ENCODE data around the gene SH3RF2.

Gene SH3RF2

DNA sequence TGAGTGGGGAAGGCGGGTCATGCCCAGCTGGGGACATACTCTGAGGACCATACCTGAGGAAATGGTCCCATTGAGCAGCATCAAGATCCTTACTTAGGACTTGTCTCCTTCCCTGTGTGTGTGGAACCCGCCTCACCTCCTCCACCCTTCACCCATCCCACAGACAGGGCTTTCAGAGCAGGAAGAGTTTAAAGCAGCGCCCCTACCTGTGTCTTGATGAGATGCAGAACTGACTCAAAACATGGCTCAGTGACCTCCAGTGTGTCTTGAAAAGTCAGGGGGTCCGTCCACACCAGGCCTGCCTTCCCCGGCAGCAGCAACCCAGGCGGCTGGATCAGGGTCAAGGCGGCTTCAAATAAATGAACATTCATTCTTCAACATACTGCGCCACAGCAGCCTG lies 130.6 kb downstream of the SH3RF2 start:
- Histone ChIP-seq H3K9me3 (ENCODE audit: control insufficient read depth, insufficient read depth, low read depth, low read length) (no peaks in the 10 kb centered on the region), H3K27me3 (ENCODE audit: control insufficient read depth, insufficient read depth, low read length) (peaks cover 22% of the 10 kb centered on the region), H3K4me1 (ENCODE audit: control insufficient read depth, insufficient read depth, low read length) (no peaks in the 10 kb centered on the region), H3K36me3 (ENCODE audit: control insufficient read depth, insufficient read depth, low read length) (no peaks in the 10 kb centered on the region), H3K4me3 (ENCODE audit: low read depth, low read length) (no peak overlapping the region), H3K27ac (ENCODE audit: low read depth, low read length) (no peak overlapping the region), H3K9ac (ENCODE audit: low read length) (no peak overlapping the region)

DNA sequence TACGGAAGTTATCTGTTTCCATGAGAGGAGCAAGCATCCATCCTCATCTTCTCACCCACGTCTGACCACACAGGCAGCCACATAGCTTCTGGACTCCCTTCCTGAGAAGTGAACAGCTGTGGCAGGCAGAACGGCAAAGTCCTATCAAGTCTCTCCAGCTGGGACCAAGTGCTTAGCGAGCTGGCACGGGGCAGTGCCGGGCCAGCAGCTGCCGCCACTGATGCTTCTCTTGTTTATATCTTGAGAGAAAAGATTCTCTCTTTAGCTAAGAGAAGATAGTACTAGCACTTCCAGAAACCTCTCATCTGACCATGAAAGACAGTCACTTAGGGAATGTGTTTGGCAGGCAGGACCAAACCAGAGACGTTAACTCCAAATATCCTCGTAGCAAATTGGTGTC lies 131.8 kb downstream of the SH3RF2 start:
- H3K9ac ChIP-seq (ENCODE audit: low read length): no peak overlapping the region
- peaks cover 27% of the 10 kb centered on the region for H3K27me3 ChIP-seq (ENCODE audit: control insufficient read depth, insufficient read depth, low read length)
- no peaks in the 10 kb centered on the region for H3K36me3 ChIP-seq (ENCODE audit: control insufficient read depth, insufficient read depth, low read length)

GRCh38 chr5:146068977-146069779 lies 132.8 kb downstream of the SH3RF2 start:
- H3K27ac ChIP-seq (ENCODE audit: low read depth, low read length): no peak overlapping the region
- H3K4me3 ChIP-seq (ENCODE audit: low read depth, low read length): no peak overlapping the region
- H3K4me1 ChIP-seq (ENCODE audit: control insufficient read depth, insufficient read depth, low read length): peaks cover 14% of the 10 kb centered on the region
- no peaks in the 10 kb centered on the region for H3K9me3 ChIP-seq (ENCODE audit: control insufficient read depth, insufficient read depth, low read depth, low read length)
- no peak overlapping the region for H3K9ac ChIP-seq (ENCODE audit: low read length)
- peaks cover 32% of the 10 kb centered on the region for H3K27me3 ChIP-seq (ENCODE audit: control insufficient read depth, insufficient read depth, low read length)
- H3K36me3 ChIP-seq (ENCODE audit: control insufficient read depth, insufficient read depth, low read length): no peaks in the 10 kb centered on the region

More for the DNA sequence above, 131.8 kb downstream of the SH3RF2 start:
- Histone ChIP-seq H3K27ac (ENCODE audit: low read depth, low read length) (no peak overlapping the region), H3K9me3 (ENCODE audit: control insufficient read depth, insufficient read depth, low read depth, low read length) (no peaks in the 10 kb centered on the region), H3K4me1 (ENCODE audit: control insufficient read depth, insufficient read depth, low read length) (peaks cover 8% of the 10 kb centered on the region), H3K4me3 (ENCODE audit: low read depth, low read length) (no peak overlapping the region)

- H3K27ac ChIP-seq (ENCODE audit: low read depth, low read length): no peak overlapping the region
- peaks cover 20% of the 10 kb centered on the region for H3K4me1 ChIP-seq (ENCODE audit: control insufficient read depth, insufficient read depth, low read length)
- peaks cover 37% of the 10 kb centered on the region for H3K27me3 ChIP-seq (ENCODE audit: control insufficient read depth, insufficient read depth, low read length)
- no peak overlapping the region for H3K4me3 ChIP-seq (ENCODE audit: low read depth, low read length)
- no peaks in the 10 kb centered on the region for H3K36me3 ChIP-seq (ENCODE audit: control insufficient read depth, insufficient read depth, low read length)
- no peak overlapping the region for H3K9ac ChIP-seq (ENCODE audit: low read length)
- H3K9me3 ChIP-seq (ENCODE audit: control insufficient read depth, insufficient read depth, low read depth, low read length): no peaks in the 10 kb centered on the region
Observed at GRCh38 chr5:146069780-146070099, 133.4 kb downstream of the SH3RF2 start.

GRCh38 chr5:146070746-146071145 lies 134.4 kb downstream of the SH3RF2 start:
- peaks cover 27% of the 10 kb centered on the region for H3K4me1 ChIP-seq (ENCODE audit: control insufficient read depth, insufficient read depth, low read length)
- H3K36me3 ChIP-seq (ENCODE audit: control insufficient read depth, insufficient read depth, low read length): no peaks in the 10 kb centered on the region
- H3K9me3 ChIP-seq (ENCODE audit: control insufficient read depth, insufficient read depth, low read depth, low read length): no peaks in the 10 kb centered on the region
- H3K4me3 ChIP-seq (ENCODE audit: low read depth, low read length): no peak overlapping the region
- H3K27ac ChIP-seq (ENCODE audit: low read depth, low read length): no peak overlapping the region
- H3K27me3 ChIP-seq (ENCODE audit: control insufficient read depth, insufficient read depth, low read length): peaks cover 42% of the 10 kb centered on the region
- no peak overlapping the region for H3K9ac ChIP-seq (ENCODE audit: low read length)

DNA sequence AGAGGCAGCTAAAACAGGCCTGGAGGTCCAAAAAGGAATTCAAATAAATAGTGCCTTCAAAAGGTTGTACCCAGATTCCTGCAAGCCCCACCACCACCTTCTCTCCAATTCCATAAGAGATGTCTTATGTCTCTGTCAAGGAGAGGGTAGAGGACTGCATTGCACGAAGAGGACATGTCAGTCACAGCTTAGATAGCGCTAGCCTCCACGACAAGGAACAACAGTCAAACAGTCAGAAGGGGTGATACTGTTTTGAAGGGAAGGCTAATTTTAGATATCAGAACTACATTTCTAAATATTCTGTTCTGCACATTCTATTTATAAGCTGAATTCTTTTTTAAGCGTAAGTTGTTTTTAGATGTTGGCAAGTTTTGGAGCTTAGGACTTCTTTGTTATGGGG lies 134.8 kb downstream of the SH3RF2 start:
- Histone ChIP-seq H3K27ac (ENCODE audit: low read depth, low read length) (no peak overlapping the region), H3K9ac (ENCODE audit: low read length) (no peak overlapping the region), H3K4me3 (ENCODE audit: low read depth, low read length) (no peak overlapping the region), H3K4me1 (ENCODE audit: control insufficient read depth, insufficient read depth, low read length) (peaks cover 31% of the 10 kb centered on the region), H3K9me3 (ENCODE audit: control insufficient read depth, insufficient read depth, low read depth, low read length) (no peaks in the 10 kb centered on the region), H3K36me3 (ENCODE audit: control insufficient read depth, insufficient read depth, low read length) (no peaks in the 10 kb centered on the region), H3K27me3 (ENCODE audit: control insufficient read depth, insufficient read depth, low read length) (peaks cover 42% of the 10 kb centered on the region)

DNA sequence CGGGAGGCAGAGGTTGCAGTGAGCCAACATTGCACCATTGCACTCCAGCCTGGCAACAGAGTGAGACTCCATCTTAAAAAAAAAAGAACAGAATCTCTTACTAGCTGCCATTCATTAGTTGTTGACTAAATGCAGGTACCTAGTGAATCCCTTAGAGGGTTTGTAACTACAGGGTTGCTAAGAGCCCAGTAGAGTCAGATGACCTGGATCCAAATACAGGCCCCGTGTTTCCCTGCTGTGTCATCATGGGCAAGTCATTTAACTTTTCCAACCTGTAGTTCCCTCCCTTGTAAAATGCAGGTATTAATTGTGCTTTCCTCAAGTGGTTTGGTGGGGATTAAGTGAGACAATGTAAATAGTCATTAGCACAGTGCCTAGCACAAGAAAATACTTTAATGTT lies 136.2 kb downstream of the SH3RF2 start:
- H3K27me3 ChIP-seq (ENCODE audit: control insufficient read depth, insufficient read depth, low read length): peaks cover 42% of the 10 kb centered on the region
- no peaks in the 10 kb centered on the region for H3K36me3 ChIP-seq (ENCODE audit: control insufficient read depth, insufficient read depth, low read length)
- H3K27ac ChIP-seq (ENCODE audit: low read depth, low read length): no peak overlapping the region
- peak overlapping the region; percentile 48; the same call in 1 of the 2 replicates for H3K4me3 ChIP-seq (ENCODE audit: low read depth, low read length)
- H3K9ac ChIP-seq (ENCODE audit: low read length): peak overlapping the region; percentile 31
- H3K4me1 ChIP-seq (ENCODE audit: control insufficient read depth, insufficient read depth, low read length): peaks cover 42% of the 10 kb centered on the region
- no peaks in the 10 kb centered on the region for H3K9me3 ChIP-seq (ENCODE audit: control insufficient read depth, insufficient read depth, low read depth, low read length)

DNA sequence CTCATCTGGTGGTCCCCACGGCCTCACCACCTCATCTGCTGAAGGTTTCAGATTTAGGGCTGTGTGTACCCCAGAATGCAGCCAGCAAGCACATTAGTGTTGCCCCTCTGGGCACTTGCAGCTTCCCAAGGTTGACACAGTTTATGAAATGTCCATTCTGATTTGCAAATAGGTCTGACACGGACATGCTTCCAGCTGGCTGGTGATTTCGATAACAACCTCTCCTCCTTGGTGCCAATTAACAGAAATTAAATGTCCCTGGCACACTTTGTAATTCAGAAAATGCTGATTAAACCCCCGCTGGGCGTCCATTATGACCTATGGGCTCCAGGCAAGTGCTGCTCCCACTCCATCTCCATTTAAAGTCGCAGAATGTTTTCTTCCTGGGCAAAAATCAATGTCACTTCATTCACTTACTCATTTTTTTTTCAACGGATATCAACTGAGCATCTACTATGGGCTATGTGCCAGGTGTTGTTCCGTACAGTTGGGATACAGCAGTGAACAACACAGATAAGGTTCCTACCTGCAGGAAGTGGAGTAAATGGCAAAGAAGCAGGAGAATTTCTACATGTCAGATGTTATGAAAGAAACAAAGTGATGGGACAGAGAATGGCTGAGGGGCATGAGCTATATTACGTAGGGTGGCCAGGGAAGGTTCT lies 137.0 kb downstream of the SH3RF2 start:
- Histone ChIP-seq H3K36me3 (ENCODE audit: control insufficient read depth, insufficient read depth, low read length) (no peaks in the 10 kb centered on the region), H3K27me3 (ENCODE audit: control insufficient read depth, insufficient read depth, low read length) (peaks cover 42% of the 10 kb centered on the region), H3K9ac (ENCODE audit: low read length) (peak overlapping the region; percentile 52), H3K4me3 (ENCODE audit: low read depth, low read length) (peak overlapping the region; percentile 48), H3K9me3 (ENCODE audit: control insufficient read depth, insufficient read depth, low read depth, low read length) (no peaks in the 10 kb centered on the region), H3K4me1 (ENCODE audit: control insufficient read depth, insufficient read depth, low read length) (peaks cover 47% of the 10 kb centered on the region), H3K27ac (ENCODE audit: low read depth, low read length) (no peak overlapping the region; the same call in 1 of the 2 replicates)

DNA sequence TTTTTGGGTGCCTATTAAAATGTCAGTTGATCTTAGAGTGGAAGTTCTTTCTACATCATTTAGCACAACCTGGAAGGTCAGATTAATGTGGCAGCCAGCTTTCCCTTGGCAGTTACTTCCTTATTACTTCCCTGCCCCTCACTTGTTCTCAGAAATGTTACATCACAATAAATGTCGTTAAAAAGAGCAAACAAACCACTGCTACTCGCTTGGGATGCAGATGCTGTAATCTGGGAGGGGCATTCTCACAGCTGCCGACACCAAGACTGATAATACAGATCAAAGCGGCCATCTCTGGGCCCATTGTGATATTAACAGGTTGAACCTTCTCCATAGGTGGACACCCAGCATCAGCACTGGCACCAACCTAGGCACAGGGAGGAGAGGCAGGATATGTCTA lies 139.7 kb downstream of the SH3RF2 start:
- Histone ChIP-seq H3K4me3 (ENCODE audit: low read depth, low read length) (peak overlapping the region; percentile 21; the same call in 1 of the 2 replicates), H3K27ac (ENCODE audit: low read depth, low read length) (no peak overlapping the region), H3K9me3 (ENCODE audit: control insufficient read depth, insufficient read depth, low read depth, low read length) (no peaks in the 10 kb centered on the region), H3K9ac (ENCODE audit: low read length) (peak overlapping the region; percentile 20), H3K4me1 (ENCODE audit: control insufficient read depth, insufficient read depth, low read length) (peaks cover 63% of the 10 kb centered on the region), H3K27me3 (ENCODE audit: control insufficient read depth, insufficient read depth, low read length) (peaks cover 30% of the 10 kb centered on the region), H3K36me3 (ENCODE audit: control insufficient read depth, insufficient read depth, low read length) (no peaks in the 10 kb centered on the region)

DNA sequence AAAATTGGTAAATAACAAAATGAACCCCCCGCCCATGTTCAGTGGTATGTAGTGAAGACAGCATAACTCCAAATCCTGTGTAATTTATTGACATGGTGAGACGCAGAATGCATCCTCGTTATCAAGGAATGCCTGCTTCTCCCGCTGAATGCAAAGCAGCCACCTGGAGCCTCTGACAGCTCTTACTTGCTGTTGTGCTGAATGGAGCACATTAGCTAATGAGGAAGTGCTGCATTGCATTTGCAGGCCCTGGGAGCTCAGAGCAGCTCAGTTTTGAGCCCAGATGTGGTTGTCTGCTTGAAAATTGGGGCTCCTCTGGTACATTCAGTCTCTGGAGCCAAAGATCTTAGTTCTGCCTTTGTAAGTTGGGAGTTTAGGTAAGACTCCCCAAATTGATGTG lies 140.1 kb downstream of the SH3RF2 start:
- 0 out of 2 replicates have a peak overlapping the region, but pooled peaks have one; percentile 11 for H3K4me3 ChIP-seq (ENCODE audit: low read depth, low read length)
- peaks cover 26% of the 10 kb centered on the region for H3K27me3 ChIP-seq (ENCODE audit: control insufficient read depth, insufficient read depth, low read length)
- peaks cover 63% of the 10 kb centered on the region for H3K4me1 ChIP-seq (ENCODE audit: control insufficient read depth, insufficient read depth, low read length)
- peak overlapping the region; percentile 20 for H3K9ac ChIP-seq (ENCODE audit: low read length)
- H3K36me3 ChIP-seq (ENCODE audit: control insufficient read depth, insufficient read depth, low read length): no peaks in the 10 kb centered on the region
- H3K9me3 ChIP-seq (ENCODE audit: control insufficient read depth, insufficient read depth, low read depth, low read length): no peaks in the 10 kb centered on the region
- H3K27ac ChIP-seq (ENCODE audit: low read depth, low read length): no peak overlapping the region

DNA sequence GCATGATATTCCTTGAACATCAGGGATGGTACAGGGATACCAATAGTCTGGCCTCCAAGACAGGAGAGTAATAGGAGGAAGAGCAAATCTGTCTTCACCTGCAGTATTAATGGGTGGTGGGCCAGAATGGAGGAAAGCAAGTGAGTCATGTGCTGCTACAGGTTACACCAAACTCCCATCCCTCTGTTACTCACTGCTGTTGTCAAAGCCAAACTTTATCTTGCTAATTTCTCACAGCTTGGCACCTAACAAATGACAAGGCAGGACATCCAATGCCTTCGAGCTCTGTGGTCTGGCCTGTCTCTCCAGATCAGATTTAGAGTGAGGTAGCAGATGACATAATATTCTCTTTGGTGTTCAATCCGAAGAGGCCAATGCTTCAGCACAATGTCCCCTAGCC lies 142.2 kb downstream of the SH3RF2 start:
- no peaks in the 10 kb centered on the region for H3K36me3 ChIP-seq (ENCODE audit: control insufficient read depth, insufficient read depth, low read length)
- H3K9me3 ChIP-seq (ENCODE audit: control insufficient read depth, insufficient read depth, low read depth, low read length): no peaks in the 10 kb centered on the region
- peaks cover 53% of the 10 kb centered on the region for H3K4me1 ChIP-seq (ENCODE audit: control insufficient read depth, insufficient read depth, low read length)
- peaks cover 14% of the 10 kb centered on the region for H3K27me3 ChIP-seq (ENCODE audit: control insufficient read depth, insufficient read depth, low read length)
- no peak overlapping the region for H3K9ac ChIP-seq (ENCODE audit: low read length)
- no peak overlapping the region for H3K27ac ChIP-seq (ENCODE audit: low read depth, low read length)
- H3K4me3 ChIP-seq (ENCODE audit: low read depth, low read length): no peak overlapping the region

All from HUES6 (cell line).